Posterior vena cava (tissue), 2 donors: ENCODE results near the gene ATP13A4. TPM values are rescaled to one million over a fixed set of nuclear protein-coding genes. Genes with fewer than 3 reads are reported as not detected.
A peak's percentile ranks its signal among the peaks of the same experiment; 100 is the strongest.

Experiments used
- DNase-seq: peaks from one replicate; pipeline ENCODE4 v3.0.0-alpha.2; 2020; ENCODE audit warnings: low spot score
- intact Hi-C, 2 donors: fragments of 100-400 bp; cut with DNase I; formaldehyde crosslinking; loops; one replicate each; pipeline versions ENCODE4 v1.14.1 to v1.14.2; 2022 to 2023
- long read RNA-seq, 2 donors: library from polyadenylated mRNA; unstranded; transcript quantifications; one replicate each; pipeline ENCODE4 v2.0.0, GENCODE V29; 2020 to 2021
- total RNA-seq, 2 donors: library from RNA; stranded (reverse); fragmentation: NEBNext Ultra II Directional; extraction: Animal tissue kit (Norgen Biotek cat#: 25700); gene quantifications; one replicate each; pipeline ENCODE4 v1.2.1, GENCODE V29; 2021
- donor health status: DM: yes; HTN: yes; CAD: no.
- donor health status: DM: yes; HTN: yes; CAD: no.

Gene ATP13A4, protein sequence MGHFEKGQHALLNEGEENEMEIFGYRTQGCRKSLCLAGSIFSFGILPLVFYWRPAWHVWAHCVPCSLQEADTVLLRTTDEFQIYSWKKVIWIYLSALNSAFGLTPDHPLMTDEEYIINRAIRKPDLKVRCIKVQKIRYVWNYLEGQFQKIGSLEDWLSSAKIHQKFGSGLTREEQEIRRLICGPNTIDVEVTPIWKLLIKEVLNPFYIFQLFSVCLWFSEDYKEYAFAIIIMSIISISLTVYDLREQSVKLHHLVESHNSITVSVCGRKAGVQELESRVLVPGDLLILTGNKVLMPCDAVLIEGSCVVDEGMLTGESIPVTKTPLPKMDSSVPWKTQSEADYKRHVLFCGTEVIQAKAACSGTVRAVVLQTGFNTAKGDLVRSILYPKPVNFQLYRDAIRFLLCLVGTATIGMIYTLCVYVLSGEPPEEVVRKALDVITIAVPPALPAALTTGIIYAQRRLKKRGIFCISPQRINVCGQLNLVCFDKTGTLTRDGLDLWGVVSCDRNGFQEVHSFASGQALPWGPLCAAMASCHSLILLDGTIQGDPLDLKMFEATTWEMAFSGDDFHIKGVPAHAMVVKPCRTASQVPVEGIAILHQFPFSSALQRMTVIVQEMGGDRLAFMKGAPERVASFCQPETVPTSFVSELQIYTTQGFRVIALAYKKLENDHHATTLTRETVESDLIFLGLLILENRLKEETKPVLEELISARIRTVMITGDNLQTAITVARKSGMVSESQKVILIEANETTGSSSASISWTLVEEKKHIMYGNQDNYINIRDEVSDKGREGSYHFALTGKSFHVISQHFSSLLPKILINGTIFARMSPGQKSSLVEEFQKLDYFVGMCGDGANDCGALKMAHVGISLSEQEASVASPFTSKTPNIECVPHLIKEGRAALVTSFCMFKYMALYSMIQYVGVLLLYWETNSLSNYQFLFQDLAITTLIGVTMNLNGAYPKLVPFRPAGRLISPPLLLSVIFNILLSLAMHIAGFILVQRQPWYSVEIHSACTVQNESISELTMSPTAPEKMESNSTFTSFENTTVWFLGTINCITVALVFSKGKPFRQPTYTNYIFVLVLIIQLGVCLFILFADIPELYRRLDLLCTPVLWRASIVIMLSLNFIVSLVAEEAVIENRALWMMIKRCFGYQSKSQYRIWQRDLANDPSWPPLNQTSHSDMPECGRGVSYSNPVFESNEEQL
- under 1 TPM; 0.14 to 0.33 TPM for total RNA-seq
- long read RNA-seq, donor 1, result 0 reads
- long read RNA-seq, donor 2, result 0 reads

DNA sequence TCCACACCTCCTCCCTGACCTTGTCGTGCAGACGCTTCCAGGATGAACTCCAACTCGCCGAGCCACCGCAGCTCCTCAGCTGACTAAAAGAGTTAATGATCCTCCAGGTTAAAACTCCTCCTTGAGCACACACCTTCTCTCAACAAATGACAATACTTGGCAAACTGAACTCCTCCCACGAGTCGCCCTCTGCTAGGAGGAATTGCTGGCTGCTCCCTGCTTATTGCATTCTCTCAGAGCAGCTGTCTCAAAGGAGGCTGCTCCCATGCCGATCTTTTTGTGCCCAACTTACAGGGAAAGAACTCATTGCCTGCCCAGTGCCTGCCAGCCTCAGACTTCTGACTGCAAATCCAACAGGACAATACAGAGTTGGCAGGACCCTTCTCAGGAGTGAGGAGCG, at the start of gene ATP13A4:
TSS of gene ATP13A4 (minus strand) at position 85 of the 400 bp plus-strand sequence. CDS start 96 bp downstream, outside the sequence.
- intact Hi-C loops, result loop anchor here in 1 of 2 donors (5.0 kb wide), 1 partner anchor 1953 kb away; no protein-coding TSS in a partner anchor
- DNase-seq, result no peak

DNA sequence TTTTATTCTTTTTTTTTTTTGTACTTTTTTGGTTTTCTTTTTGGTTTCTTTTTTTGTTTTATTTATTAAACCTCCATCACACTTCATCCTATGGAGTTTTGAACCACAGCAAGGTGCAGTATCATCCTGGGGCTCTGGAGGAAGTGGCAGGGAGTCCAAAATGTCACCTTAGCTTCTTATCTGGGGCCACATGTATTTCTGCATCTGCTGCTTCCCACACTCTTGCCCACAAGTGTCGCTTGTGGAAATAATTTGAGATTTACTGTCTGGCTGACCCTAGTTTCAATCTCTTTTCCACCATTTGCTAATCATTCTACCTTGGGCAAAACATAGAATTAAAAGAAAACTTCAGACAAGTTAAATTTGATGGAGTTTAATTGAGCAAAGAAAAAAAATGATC, 44.7 kb upstream of the ATP13A4 start:
- intact Hi-C loops, result loop anchor here in 1 of 2 donors (10.0 kb wide), 1 partner anchor 685 kb away; the partner anchor contains the start of gene MB21D2
- DNase-seq, result no peak

DNA sequence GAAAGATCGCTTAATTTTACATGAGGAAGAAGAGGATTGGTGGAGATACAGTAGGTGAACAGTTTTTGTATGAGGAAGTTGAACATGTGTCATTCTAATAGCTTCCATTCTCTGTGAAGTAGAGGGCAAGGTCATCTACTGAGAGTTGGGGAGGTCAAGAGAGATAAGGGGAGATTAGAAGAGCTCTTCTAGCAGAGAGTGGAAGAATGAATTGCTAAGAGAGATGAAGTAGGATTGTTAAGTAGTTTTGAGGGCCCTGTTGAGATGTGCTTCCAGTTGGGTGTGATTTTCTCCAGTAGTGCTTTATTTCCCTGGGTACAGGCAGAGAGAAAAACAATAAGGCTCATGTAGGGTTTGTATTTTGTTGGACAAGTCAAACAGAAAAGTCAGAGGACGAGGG, 43.5 kb upstream of the ATP13A4 start:
- DNase-seq, result no peak
- intact Hi-C loops, result loop anchor here in 1 of 2 donors (10.0 kb wide), 1 partner anchor 683 kb away; the partner anchor contains the start of gene MB21D2

DNA sequence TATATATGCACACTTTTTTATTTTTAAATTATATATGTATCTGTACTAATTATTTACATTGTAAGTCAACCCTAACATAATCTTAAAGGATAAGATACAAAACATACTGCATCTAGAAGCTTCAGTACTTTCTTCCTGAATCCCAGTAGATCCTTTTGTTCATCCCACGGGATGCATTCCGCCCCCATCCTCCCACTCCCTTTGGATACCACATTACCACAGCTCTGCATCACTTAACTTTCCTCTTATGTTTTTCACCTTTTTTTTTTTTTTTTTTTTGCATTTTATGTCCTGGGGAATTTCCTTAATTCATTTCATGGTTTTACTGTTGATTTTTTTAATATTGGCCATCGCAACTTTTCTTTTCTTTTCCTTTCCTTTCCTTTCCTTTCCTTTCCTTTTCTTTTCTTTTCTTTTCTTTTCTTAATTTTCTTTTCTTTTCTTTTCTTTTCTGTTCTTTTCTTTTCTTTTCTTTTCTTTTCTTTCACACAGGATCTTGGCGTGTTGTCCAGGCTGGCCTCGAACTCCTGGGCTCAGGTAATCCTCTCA, 41.3 kb upstream of the ATP13A4 start:
- intact Hi-C loops, result loop anchor here in 1 of 2 donors (10.0 kb wide), 1 partner anchor 681 kb away; the partner anchor contains the start of gene MB21D2
- DNase-seq, result no peak

DNA sequence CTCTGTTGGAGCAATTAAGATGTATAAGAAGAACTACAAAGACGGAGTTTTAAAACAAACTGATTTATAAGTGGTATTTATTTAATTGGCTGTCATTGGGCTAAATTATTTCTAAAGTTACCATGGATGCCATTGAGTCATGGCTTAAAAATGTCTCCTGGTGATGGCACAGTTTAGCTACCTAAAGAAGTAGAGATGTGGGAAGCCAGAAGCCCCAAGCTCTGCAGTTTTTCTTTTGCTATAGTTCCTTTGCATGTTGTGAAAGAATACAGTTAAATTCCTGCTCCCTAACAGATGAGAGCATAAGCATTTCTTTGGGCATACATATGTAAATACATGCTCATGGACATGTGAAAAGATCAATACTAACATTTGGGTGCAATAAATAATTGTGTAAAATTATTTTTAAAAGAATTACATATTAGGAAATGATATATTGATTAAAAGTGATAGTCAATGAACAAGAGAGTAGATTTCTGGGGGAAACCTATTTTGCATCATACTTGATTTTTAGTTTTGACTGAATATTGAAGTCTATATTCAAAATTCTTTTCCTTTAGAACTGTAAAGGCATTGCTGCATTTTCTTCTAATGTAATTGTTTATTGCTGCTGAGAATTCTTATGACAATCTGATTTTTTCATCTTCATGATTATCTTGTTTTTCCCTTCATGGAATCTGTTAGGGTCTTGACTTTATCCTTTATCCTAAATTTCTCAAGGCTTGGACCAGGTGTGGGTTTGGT, 40.4 kb upstream of the ATP13A4 start:
- intact Hi-C loops, result loop anchor here in 1 of 2 donors (10.0 kb wide), 1 partner anchor 680 kb away; the partner anchor contains the start of gene MB21D2
- DNase-seq, result no peak

DNA sequence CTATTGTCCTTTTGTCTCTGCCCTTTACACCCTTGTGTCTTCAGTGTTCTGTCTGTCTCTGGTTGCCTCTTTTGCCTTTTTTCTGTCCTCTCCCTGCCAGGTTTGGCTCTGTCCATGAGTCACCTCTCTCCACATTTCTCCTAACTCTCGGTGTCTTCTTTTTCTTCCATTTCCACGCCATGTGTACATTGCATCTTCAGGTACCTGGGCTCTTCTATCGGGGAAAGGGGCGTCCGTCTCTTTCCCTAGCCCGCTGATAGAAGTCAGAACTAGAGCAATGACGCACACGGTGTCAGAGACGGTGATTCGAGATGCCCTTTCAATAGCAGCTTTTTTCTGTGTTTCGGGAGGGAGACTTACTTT, 39.0 kb upstream of the ATP13A4 start:
- no peak for DNase-seq
- intact Hi-C loops, result loop anchor here in 1 of 2 donors (10.0 kb wide), 1 partner anchor 679 kb away; the partner anchor contains the start of gene MB21D2

DNA sequence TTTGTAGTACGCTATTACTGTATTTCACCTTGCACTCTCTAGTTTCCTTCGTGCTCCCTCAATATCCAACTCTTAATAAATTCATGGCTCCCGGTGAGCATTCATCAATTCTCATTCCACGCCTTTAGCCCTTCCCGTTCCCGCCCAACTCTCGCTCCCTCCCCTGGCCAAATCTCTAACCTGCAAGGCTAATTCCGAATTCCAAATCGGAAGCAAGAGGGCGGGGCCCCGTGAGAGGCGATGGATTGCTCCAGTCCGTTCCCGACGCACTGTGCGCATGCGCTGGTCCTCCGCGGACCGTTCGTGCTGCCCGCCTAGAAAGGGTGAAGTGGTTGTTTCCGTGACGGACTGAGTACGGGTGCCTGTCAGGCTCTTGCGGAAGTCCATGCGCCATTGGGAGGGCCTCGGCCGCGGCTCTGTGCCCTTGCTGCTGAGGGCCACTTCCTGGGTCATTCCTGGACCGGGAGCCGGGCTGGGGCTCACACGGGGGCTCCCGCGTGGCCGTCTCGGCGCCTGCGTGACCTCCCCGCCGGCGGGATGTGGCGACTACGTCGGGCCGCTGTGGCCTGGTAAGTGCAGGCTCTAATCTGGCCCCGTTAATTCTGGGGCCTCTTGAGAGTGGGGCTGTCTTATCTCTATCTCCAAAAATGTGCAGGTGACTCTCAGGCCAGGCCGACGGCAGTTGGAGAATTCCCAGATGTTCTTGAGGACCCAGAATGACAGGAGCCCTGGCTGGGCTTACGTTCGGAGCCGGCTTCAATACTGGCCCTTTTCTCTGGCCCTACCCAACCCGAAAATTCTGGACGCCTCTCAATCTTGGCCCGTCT, 38.4 kb upstream of the ATP13A4 start, which contains the start of gene OPA1:
TSS of gene OPA1 (plus strand) at position 368 of the 827 bp plus-strand sequence. CDS start at position 538, 170 bp downstream.
- intact Hi-C loops, result loop anchor here in 1 of 2 donors (10.0 kb wide), 1 partner anchor 678 kb away; the partner anchor contains the start of gene MB21D2
- peak; percentile 100 for DNase-seq

DNA sequence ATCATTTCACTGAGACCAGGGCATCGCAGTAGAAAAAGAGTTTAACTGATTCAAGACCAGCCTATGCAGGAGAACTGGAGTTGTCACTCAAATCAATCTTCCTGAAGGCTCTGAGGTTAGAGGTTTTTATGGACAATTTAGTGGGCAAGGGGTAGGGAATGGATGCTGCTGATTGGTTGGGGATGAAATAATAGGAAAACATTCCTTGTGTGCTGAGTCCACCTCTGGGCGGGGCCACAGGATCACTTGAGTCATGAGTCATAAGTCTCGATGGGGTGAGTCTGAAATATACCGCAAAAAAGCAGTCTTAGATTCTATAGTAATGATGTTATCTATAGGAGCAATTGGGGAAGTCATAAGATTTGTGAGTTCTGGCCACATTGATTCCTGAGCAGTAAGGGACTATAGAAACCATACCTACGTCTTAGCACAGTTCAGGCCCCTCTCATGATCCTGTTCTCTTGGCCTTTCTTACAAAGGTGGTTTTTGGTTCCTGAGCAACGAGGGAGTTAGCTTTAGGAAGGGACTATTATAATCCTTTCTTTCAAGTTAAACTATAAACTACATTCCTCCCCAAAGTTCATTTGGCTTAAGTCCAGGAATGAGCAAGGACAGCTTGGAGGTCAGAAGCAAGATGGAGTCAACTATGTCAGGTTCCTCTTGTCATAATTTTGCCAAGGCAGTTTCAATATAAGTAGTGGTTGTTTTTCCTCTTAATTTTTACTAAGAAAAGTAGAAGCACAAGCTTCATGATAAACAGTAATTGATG, 35.6 kb upstream of the ATP13A4 start:
- no peak for DNase-seq
- intact Hi-C loops, result loop anchor here in 1 of 2 donors (10.0 kb wide), 1 partner anchor 675 kb away; the partner anchor contains the start of gene MB21D2

DNA sequence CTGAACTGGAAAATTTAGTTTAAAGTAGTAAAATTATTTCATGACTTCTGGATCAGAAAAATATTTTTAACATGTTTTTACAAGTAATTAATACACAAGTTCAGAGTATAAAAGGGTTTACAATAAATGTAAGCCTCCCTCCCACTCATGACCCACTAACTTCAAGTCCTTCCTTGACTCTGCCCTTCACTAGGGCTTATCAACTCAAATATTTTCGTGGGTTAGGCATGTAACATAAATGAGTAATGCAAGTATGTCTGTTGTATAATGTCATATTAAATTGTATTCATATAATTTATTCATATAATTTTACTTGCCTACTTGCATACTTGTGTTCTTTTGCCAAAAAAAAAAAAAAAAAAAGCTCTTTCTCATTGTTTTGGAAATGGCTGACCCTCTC, 34.9 kb upstream of the ATP13A4 start:
- intact Hi-C loops, result loop anchor here in 1 of 2 donors (10.0 kb wide), 1 partner anchor 675 kb away; the partner anchor contains the start of gene MB21D2
- DNase-seq, result no peak

DNA sequence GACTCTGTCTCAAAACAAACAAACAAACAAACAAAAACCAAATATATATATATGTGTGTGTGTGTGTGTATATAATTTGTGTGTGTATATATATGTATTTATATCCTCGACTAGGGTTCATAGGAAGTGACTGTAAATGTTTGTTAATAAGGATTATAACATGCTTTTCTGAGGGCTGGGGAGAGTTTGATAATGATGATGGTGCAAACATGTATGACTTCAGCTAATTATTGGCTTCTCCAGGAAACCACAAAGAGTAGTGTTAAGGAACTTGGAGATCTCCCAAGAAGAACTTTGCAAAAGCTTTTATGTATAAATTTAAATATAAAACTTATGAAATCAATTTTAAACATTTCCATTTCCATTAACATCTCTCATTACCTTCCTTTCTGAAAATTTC, 34.4 kb upstream of the ATP13A4 start:
- intact Hi-C loops, result no loop called here
- no peak for DNase-seq

DNA sequence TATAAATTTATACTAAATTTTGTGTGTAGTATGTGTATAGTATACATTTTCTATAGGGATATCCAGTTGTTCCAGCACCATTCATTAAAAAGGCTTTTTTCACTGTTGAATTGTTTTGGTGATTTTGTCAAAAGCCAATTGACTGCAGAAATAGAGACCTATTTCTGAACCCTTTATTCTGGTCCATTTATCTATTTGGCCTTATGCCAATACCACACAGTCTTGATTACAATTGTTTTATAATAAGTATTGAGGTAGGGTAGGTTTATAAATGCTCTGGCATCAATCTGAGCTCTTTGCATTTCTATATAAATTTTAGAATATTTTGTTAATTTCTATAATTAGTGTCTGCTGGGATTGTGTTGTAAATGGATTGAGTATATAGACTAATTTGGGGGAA, 31.8 kb upstream of the ATP13A4 start:
- no peak for DNase-seq
- intact Hi-C loops, result no loop called here

DNA sequence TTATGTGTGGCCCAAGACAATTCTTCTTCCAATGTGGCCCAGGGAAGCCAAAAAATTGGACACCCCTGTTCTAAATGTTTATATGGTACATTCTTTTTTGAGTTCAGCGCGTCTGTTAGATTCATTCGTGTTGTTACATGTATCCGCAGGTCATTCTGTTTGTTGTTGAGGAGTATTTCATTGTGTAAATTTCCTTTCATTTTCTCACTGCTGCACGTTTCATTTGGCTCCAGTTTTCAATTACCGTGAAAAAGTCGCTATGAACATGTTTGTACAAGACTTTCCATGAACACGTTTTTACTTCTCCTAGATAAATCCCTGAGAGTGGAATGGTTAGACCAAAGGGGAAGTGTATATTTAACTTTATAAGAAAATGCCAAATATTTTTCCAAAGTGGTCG, 30.8 kb upstream of the ATP13A4 start:
- no peak for DNase-seq
- intact Hi-C loops, result no loop called here

DNA sequence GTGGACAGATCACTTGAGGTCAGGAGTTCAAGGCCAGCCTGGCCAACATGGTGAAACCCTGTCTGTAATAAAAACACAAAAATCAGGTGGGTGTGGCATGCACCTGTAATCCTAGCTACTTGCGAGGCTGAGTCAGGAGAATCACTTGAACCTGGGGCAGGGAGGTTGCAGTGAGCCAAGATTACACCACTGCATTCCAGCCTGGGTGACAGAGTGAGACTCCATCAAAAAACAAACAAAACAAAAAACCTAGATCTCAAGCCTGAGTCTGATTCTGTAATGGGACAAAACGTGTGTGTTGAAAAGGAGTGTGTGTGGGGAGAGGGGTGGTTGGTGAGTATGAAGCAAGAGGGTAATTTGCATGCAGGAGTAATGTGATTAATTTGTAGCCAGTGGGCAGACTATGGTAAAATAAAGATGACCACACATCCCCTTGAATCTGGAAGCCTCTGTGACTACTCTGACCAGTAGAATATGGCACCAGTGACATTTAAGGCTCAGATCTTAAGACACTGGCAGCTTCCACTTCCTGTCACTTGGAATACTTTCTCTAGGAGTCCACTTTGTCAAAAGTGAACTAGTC, 19.9 kb upstream of the ATP13A4 start:
- intact Hi-C loops, result loop anchor here (1.0 to 10.0 kb wide), 3 partner anchors 22 to 762 kb away; no protein-coding TSS in a partner anchor
- DNase-seq, result no peak

DNA sequence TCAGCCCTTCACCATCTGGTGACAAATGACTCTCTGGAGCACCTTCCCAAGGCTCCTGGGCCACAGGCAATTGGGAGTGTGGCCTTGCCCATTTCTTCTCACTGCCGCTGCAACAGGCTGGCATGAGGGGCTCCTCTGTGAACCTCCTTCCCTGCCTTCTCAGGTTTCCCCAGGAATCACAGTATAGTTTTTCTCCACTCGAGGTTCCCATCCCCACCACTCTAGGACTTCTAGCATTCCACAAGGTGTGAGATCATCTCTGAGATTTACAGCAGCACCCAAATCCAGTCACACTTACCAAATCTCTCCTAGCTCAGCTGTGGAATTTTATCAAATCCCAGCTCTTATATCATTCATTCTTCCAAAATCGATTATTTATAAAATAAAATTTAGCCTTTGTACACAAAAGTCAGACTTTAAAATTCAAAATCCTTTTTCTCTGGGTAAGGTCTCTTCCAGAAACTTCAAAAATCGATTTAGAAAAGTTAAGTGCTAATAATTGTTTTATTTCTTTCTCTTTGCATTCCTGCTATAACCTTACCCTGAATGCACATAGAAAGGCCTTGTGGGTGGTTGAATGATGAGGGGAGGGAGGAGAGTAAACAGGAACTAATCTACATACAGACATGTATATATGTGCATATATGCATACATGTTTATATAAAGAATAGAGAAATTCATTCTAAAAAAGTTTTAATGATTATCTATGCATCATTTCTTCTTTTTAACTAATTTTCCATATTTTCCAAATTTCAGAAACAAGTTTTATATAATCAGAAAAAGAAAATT, 18.9 kb upstream of the ATP13A4 start:
- DNase-seq, result no peak
- intact Hi-C loops, result loop anchor here (5.0 to 10.0 kb wide), 2 partner anchors 759 to 761 kb away; no protein-coding TSS in a partner anchor

DNA sequence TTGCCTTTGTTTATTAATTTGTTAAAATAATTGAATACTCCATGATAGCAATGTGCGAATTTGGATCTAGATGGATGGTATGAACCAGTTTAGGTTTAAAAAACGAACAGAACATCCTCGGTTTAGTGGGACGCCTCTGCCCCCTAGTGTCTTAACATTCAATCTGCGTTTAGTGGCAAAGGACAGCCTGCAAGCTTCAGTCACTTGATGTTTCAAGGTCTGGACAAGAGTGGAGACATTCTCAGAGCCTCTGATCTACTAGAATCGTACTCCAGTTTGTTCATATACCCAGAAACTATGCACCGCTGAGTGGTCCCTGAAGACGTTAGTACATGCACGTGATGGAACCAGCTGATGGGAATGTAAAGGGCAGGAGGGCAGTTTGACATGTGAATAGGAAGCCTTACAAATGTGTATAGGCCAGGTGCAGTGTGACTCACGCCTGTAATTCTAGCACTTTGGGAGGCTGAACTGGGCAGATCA, 17.8 kb upstream of the ATP13A4 start:
- intact Hi-C loops, result loop anchor here (5.0 to 10.0 kb wide), 2 partner anchors 758 to 760 kb away; no protein-coding TSS in a partner anchor

More for the DNA sequence above, 17.8 kb upstream of the ATP13A4 start:
- DNase-seq, result no peak
